AG09309 (cell line): ENCODE data around the gene NPC1L1.

Source experiments
- DNase-seq: peaks from one replicate; pipeline ENCODE4 v3.0.0-alpha.2; 2010; ENCODE audit warnings: low read depth
- H3K4me3 ChIP-seq: 2 replicates; pipeline ENCODE4 v1.5.1; 2011; ENCODE audit warnings: mild to moderate bottlenecking, low read depth, low read length, moderate library complexity; ENCODE audit not compliant: control insufficient read depth
- TF ChIP-seq, protein P1 (sequence below): IDR thresholded peaks from 2 replicates; pipeline ENCODE4 v1.5.1; 2011; ENCODE audit warnings: mild to moderate bottlenecking, low read depth, low read length, inconsistent platforms; ENCODE audit not compliant: insufficient read depth, control insufficient read depth; ENCODE audit errors: missing control alignments

Gene NPC1L1

DNA sequence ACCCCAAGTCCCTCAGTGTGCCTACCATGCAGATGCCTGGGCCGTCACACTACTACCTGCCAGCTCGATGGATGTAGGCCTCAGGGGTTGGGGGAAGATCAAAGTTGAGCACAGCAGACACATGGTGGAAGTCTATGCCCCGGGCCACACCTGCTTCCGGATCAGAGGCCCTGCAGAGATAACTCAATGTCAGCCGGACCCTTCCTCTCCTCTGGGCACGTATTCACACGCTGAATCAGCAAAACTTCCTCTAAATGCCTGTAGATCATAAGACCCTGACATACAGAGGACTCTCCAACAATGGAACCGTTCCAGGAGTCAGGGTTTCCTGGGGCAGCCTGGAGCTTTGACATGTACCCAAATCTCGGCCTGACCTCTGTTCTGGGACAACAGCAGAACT lies 28.8 kb upstream of the NPC1L1 start:
- TF ChIP-seq, protein P1, sequence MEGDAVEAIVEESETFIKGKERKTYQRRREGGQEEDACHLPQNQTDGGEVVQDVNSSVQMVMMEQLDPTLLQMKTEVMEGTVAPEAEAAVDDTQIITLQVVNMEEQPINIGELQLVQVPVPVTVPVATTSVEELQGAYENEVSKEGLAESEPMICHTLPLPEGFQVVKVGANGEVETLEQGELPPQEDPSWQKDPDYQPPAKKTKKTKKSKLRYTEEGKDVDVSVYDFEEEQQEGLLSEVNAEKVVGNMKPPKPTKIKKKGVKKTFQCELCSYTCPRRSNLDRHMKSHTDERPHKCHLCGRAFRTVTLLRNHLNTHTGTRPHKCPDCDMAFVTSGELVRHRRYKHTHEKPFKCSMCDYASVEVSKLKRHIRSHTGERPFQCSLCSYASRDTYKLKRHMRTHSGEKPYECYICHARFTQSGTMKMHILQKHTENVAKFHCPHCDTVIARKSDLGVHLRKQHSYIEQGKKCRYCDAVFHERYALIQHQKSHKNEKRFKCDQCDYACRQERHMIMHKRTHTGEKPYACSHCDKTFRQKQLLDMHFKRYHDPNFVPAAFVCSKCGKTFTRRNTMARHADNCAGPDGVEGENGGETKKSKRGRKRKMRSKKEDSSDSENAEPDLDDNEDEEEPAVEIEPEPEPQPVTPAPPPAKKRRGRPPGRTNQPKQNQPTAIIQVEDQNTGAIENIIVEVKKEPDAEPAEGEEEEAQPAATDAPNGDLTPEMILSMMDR: no peak
- no peak overlapping the region for H3K4me3 ChIP-seq
- DNase-seq: no peak

DNA sequence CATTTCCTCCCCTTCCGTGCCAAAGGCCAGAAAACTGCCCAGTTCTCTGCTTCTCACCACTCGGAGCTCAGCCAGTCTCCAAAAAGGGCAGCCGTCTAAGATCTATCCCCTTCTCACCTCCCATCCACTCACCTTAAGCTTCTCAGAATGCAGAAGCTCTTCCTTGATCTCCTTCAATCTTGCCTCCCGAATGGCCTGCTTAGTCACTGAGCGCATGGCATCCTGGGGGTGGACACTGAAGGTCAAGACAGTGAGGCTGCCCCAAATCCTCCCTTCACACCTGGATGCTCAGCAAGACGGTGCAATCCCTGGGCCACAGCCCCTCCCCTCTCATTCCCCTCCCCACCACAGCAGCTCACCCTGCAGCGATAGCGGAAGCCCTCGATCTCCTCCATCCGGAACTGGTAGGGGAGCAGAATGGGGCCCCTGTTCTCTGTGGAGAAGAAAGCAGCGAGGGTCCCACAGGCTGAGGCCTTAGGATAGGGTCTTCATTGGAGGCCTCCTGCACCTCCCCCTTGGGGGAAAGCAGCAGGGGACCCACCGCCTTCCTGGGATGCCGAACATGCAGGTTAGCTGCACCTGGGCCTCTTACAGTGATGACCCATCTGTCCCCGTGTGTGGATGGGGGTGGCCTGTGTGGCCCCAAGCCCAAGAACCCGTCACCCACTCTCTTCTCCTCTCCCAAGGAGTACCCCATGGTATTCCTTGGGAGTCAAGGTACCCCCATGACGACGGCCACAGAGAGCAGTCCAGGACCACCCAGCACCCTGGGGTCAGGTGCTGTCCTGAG lies 27.8 kb upstream of the NPC1L1 start:
- TF ChIP-seq, protein P1: no peak
- H3K4me3 ChIP-seq: no peak overlapping the region
- no peak for DNase-seq

DNA sequence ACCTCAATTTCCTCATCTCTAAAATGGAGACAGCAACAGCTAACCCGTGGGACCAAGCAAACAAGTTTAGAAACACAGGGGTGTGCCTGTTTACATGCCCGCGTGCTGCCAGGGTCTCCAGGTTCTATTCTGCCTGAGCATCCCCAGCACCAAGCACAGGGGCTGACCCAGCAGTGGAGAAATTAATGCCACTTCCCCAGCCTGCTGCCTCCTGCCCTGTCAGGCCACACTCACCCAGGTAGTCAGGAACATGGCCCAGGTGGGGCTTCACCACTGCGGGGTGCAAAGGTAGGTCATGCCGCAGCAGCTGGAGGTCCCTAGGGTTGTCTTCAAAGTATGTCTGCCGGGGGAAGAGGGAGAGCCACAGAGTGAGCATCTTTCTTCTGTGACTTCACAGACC lies 26.8 kb upstream of the NPC1L1 start:
- no peak for DNase-seq
- TF ChIP-seq, protein P1: no peak
- H3K4me3 ChIP-seq: no peak overlapping the region

DNA sequence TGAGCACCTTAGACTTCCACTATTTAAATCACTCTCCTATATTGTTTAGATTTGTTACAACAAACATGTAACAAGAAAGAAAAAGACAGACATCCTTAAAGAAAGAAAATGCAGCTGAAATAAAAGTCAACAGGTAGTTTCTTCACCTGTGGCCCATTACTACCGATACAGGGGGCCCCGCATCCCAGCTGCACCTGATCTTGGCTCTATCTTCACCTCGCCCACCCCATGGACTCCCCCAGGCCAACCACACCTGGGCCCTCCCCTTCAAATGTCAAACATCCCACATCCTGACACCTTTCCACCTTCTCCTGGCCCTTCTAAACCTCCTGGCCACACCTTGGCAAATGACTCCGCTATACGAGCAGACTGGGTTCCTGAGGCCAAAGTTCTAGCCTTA lies 25.6 kb upstream of the NPC1L1 start:
- TF ChIP-seq, protein P1: no peak

DNA sequence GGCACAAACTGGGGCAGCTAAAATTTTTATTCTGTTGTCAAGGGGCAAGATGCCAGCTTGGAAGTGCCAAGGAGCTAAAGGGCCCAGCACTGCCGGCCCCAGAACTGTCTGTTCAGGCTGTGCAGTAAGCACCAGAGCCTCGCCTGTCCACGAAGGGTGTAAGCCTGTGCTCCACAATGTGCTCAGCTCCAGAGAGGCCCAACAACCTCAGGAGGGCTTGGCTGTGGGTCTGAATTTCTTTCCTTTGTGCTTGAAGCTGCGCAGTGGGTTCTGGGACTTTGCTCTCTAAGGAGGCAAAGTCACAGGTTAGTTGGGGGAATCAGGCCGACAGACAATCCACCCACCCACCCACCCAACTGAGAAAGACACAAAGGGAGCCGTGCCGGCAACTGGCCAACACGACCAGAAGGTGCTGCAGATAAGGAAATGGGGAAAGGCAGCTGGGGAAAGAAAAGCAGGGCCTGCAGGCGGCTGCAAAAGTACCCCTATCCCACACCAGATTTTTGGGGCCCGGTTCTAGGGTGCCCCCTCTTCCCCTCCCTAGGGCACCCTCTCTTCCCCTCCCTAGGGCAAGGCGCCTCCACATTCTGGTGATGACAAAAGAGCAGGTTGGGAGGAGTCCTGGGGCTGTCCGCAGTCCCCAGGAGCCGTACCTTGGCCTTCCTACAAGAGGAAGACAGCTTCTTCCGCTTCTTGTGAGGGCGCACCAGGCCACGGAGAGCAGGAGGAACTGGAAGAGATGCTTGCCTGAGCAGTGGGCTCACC lies 24.8 kb upstream of the NPC1L1 start:
- DNase-seq: no peak
- TF ChIP-seq, protein P1: no peak
- H3K4me3 ChIP-seq: no peak overlapping the region

More for the DNA sequence above, 25.6 kb upstream of the NPC1L1 start:
- DNase-seq: no peak
- H3K4me3 ChIP-seq: no peak overlapping the region

DNA sequence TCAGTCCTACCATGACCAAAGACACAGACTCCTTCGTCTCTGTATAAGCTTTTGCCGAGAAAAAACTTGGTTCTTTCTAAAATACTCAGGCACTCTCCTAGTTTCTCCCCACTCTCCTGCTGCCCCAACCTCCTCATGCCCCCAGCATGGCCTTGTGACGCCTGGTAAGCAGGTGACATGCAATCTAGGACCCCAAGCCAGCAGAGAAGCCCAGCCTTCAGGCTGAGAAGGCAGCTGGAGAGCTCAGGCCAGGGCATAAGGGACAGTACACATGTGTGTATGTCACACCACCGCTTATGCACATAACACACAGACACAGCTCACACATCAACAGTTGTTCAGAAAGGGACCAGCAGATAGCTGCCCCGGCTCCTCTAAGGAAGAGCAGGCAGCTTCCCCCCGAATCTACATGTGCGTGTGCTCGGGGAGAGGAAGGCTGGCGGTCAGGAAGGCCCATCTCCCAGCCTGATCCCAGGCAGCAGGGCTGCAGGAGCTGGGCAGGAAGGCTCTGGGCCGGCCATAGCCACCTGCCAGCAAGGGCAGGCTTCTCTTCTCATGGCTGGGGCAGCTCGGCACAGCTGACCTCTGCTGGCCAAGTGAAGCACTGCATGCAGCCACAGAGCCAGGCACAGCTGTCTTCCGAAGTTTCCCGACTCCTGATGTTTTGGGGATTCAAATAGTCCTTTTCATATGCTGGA lies 24.1 kb upstream of the NPC1L1 start:
- H3K4me3 ChIP-seq: no peak overlapping the region
- TF ChIP-seq, protein P1: peak; percentile 97
- no peak for DNase-seq
